Measurements from ENCODE around the gene KLF14. TPM values are rescaled to one million over a fixed set of nuclear protein-coding genes. Genes with fewer than 3 reads are reported as not detected.

KLF14 gene
- total and polyA plus RNA-seq, 9 of the 15 experiments (the other 6 are each of a cell fraction or from before 2014, with no cell fraction given): 0.03 TPM; not detected in 8

- Histone ChIP-seq H3K27me3 (ENCODE audit: control insufficient read depth in 2 of 2, insufficient read depth in 2 of 2, low read length in 2 of 2) (peaks cover 8 to 16% of the 10 kb centered on the region in 2 experiments), H3K79me2 (ENCODE audit: control insufficient read depth, insufficient read depth, low read length) (no peaks in the 10 kb centered on the region), H4K20me1 (replicated peaks; ENCODE audit: control insufficient read depth, insufficient read depth, low read length) (no peaks in the 10 kb centered on the region), H3K4me2 (ENCODE audit: insufficient read depth, low read length) (no peak overlapping the region), H3K9ac (ENCODE audit: insufficient read depth in 1 of 2, low read depth in 2 of 2, low read length in 2 of 2) (no peak overlapping the region), H3K27ac (ENCODE audit: extremely low read depth, low read depth, low read length) (no peak overlapping the region), H3K36me3 (ENCODE audit: control insufficient read depth, insufficient read depth, low read length) (no peaks in the 10 kb centered on the region), H2AFZ (ENCODE audit: low read depth, low read length) (no peak overlapping the region), H3K4me3 (no peak overlapping the region), H3K4me1 (replicated peaks in 1 of 2; ENCODE audit: control insufficient read depth in 2 of 2, insufficient read depth in 2 of 2, low read length in 2 of 2) (no peaks in the 10 kb centered on the region), H3K9me3 (replicated peaks; ENCODE audit: control insufficient read depth, insufficient read depth, low read depth, low read length) (no peaks in the 10 kb centered on the region), H3K9me1 (ENCODE audit: control insufficient read depth, insufficient read depth, low read length) (no peaks in the 10 kb centered on the region)
- intact Hi-C loops (cut with micrococcal nuclease) (no loop called here), in situ Hi-C loops (cut with MboI) (no loop called here)
- ATAC-seq (no peak), DNase-seq (ENCODE audit: extremely low read depth in 1 of 4, low spot score in 3 of 4) (no peak), FAIRE-seq (no peak)
- 6% methylated on average over 4 of the region's 4 CpGs for WGBS (ENCODE audit: insufficient coverage, low coverage, missing lambda C conversion rate)
- ChIA-PET POLR2A (no interaction called here), CTCF (ENCODE audit: low intra/inter-chr PET ratio) (no interaction called here)
- no peak for TF ChIP-seq TRIM24 (IDR thresholded peaks at IDR 0.05)
- TF ChIP-seq JUN (IDR thresholded peaks at IDR 0.05; ENCODE audit: borderline replicate concordance, low read depth, low read length): no peak
- TF ChIP-seq JUN (CRISPR knock-in tag; IDR thresholded peaks at IDR 0.05; ENCODE audit: borderline replicate concordance): no peak
- no peak for TF ChIP-seq PRMT5 (CRISPR knock-in tag; IDR thresholded peaks at IDR 0.05)
- no peak for TF ChIP-seq L3MBTL2 (IDR thresholded peaks at IDR 0.05)
- no TSS peak for BruUV-seq (replicated peaks)
Measured at GRCh38 chr7:130708001-130708400, 26.0 kb downstream of the KLF14 start.

DNA sequence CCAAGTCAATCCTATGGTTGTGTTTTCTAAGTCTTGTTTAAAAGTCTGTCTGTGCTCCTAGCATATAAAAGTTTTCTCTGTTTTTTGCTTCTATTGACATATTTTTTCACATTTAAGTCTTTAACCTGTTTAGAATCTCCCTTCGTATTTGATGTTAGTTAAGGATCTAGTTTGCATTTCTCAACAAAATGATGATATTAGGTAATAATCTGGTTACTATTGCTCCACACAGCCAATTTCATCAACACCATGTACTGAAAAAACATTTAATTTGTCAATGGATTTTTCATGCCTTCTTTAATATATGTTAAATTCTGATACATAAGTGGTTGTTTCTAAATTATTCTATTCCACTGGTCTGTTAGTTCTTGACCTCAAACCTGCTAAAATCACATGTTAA is 30.2 kb downstream of the KLF14 start:
- ChIA-PET CTCF (ENCODE audit: low intra/inter-chr PET ratio) (no interaction called here), POLR2A (no interaction called here)
- H3K9me3 ChIP-seq (replicated peaks; ENCODE audit: control insufficient read depth, insufficient read depth, low read depth, low read length): no peaks in the 10 kb centered on the region
- no peaks in the 10 kb centered on the region for H3K9me1 ChIP-seq (ENCODE audit: control insufficient read depth, insufficient read depth, low read length)
- H3K4me2 ChIP-seq (ENCODE audit: insufficient read depth, low read length): no peak overlapping the region
- H3K4me3 ChIP-seq: no peak overlapping the region
- intact Hi-C loops (cut with micrococcal nuclease): no loop called here
- no peak for FAIRE-seq
- H3K9ac ChIP-seq (ENCODE audit: insufficient read depth in 1 of 2, low read depth in 2 of 2, low read length in 2 of 2): no peak overlapping the region
- ATAC-seq: no peak
- no peak for DNase-seq (ENCODE audit: extremely low read depth in 1 of 4, low spot score in 3 of 4)
- in situ Hi-C loops (cut with MboI): no loop called here
- H3K36me3 ChIP-seq (ENCODE audit: control insufficient read depth, insufficient read depth, low read length): no peaks in the 10 kb centered on the region
- no peaks in the 10 kb centered on the region for H3K4me1 ChIP-seq (replicated peaks in 1 of 2; ENCODE audit: control insufficient read depth in 2 of 2, insufficient read depth in 2 of 2, low read length in 2 of 2)
- 0% methylated on average over 1 of the region's 1 CpG for WGBS (ENCODE audit: insufficient coverage, low coverage, missing lambda C conversion rate)
- no peaks in the 10 kb centered on the region for H4K20me1 ChIP-seq (replicated peaks; ENCODE audit: control insufficient read depth, insufficient read depth, low read length)
- peaks cover 7% of the 10 kb centered on the region in 2 experiments; a peak in 4 of 5 replicates for H3K27me3 ChIP-seq (ENCODE audit: control insufficient read depth in 2 of 2, insufficient read depth in 2 of 2, low read length in 2 of 2)
- H2AFZ ChIP-seq (ENCODE audit: low read depth, low read length): no peak overlapping the region
- H3K27ac ChIP-seq (ENCODE audit: extremely low read depth, low read depth, low read length): no peak overlapping the region
- no TSS peak for BruUV-seq (replicated peaks)
- no peak for TF ChIP-seq CEBPG (CRISPR knock-in tag; IDR thresholded peaks at IDR 0.05)
- TF ChIP-seq CEBPG (tag; conservative IDR thresholded peaks at IDR 0.05 in 1 of 2, IDR thresholded peaks at IDR 0.05 in 1 of 2): 0 out of 4 replicates have a peak, but pooled peaks of 1 of the 2 experiments have one; percentile 12
- TF ChIP-seq ETS2 (tag; IDR thresholded peaks at IDR 0.05; ENCODE audit: borderline replicate concordance, poor library complexity, severe bottlenecking): no peak
- TF ChIP-seq SNRNP70 (optimal IDR thresholded peaks at IDR 0.05; ENCODE audit: low read depth, low read length): no peak
- H3K79me2 ChIP-seq (ENCODE audit: control insufficient read depth, insufficient read depth, low read length): no peaks in the 10 kb centered on the region
